ENCODE data around the gene CST9.
A peak's percentile ranks its signal among the peaks of the same experiment; 100 is the strongest.

The CST9 gene

GRCh38 chr20:23649830-23650417 lies 44.2 kb upstream of the CST9 start:
- H3K9me3 ChIP-seq (ENCODE audit: control extremely low read depth in 1 of 5, control insufficient read depth in 4 of 5, insufficient read depth in 2 of 5, low read depth in 1 of 5, low read length in 4 of 5): no peaks in the 10 kb centered on the region
- CTCF ChIA-PET: interaction anchor here (1.0 to 1.8 kb wide), 2 partner anchors 12 to 18 kb away, joined by 3 to 5 read pairs; partner anchors contain the start of gene CST3
- H3K27me3 ChIP-seq (replicated peaks in 2 of 5; ENCODE audit: control insufficient read depth in 4 of 5, insufficient read depth in 5 of 5, low read length in 4 of 5): no peaks in the 10 kb centered on the region
- no peak for DNase-seq
- peaks cover 4 to 30% (median 21%) of the 10 kb centered on the region in 4 experiments for H3K4me1 ChIP-seq (ENCODE audit: control extremely low read depth in 1 of 4, control insufficient read depth in 4 of 4, insufficient read depth in 4 of 4, low read length in 3 of 4)
- H3K36me3 ChIP-seq (ENCODE audit: control insufficient read depth in 4 of 4, insufficient read depth in 4 of 4, low read length in 3 of 4): no peaks in the 10 kb centered on the region
- no peak overlapping the region for H3K27ac ChIP-seq (ENCODE audit: insufficient read depth in 1 of 2, low read depth in 1 of 2, low read length in 2 of 2, poor library complexity in 1 of 2, severe bottlenecking in 2 of 2)
- WGBS (ENCODE audit: insufficient coverage): 100% methylated on average over 1 of the region's 1 CpG
- H3K4me3 ChIP-seq (ENCODE audit: control insufficient read depth in 1 of 7, extremely low read depth in 1 of 7, insufficient read depth in 4 of 7, low read depth in 2 of 7, low read length in 6 of 7): no peak overlapping the region
- POLR2A ChIA-PET: no interaction called here

GRCh38 chr20:23649242-23649641 lies 43.5 kb upstream of the CST9 start:
- CTCF ChIA-PET: interaction anchor here (1.0 to 1.8 kb wide), 2 partner anchors 11 to 19 kb away, joined by 3 to 5 read pairs; partner anchors contain the start of gene CST3
- 100% methylated on average over 2 of the region's 2 CpGs for WGBS (ENCODE audit: insufficient coverage)
- Histone ChIP-seq H3K4me1 (ENCODE audit: control extremely low read depth in 1 of 4, control insufficient read depth in 4 of 4, insufficient read depth in 4 of 4, low read length in 3 of 4) (peaks cover 4 to 24% (median 15%) of the 10 kb centered on the region in 4 experiments), H3K9me3 (ENCODE audit: control extremely low read depth in 1 of 5, control insufficient read depth in 4 of 5, insufficient read depth in 2 of 5, low read depth in 1 of 5, low read length in 4 of 5) (no peaks in the 10 kb centered on the region), H3K27me3 (replicated peaks in 2 of 5; ENCODE audit: control insufficient read depth in 4 of 5, insufficient read depth in 5 of 5, low read length in 4 of 5) (no peaks in the 10 kb centered on the region), H3K27ac (ENCODE audit: insufficient read depth in 1 of 2, low read depth in 1 of 2, low read length in 2 of 2, poor library complexity in 1 of 2, severe bottlenecking in 2 of 2) (no peak overlapping the region), H3K4me3 (ENCODE audit: control insufficient read depth in 1 of 7, extremely low read depth in 1 of 7, insufficient read depth in 4 of 7, low read depth in 2 of 7, low read length in 6 of 7) (no peak overlapping the region), H3K36me3 (ENCODE audit: control insufficient read depth in 4 of 4, insufficient read depth in 4 of 4, low read length in 3 of 4) (no peaks in the 10 kb centered on the region)
- POLR2A ChIA-PET: no interaction called here
- DNase-seq: no peak

- no peak for DNase-seq
- ChIA-PET POLR2A (no interaction called here), CTCF (interaction anchor here (0.7 kb wide), 1 partner anchor 23 kb away, joined by 3 read pairs; no protein-coding TSS in a partner anchor)
- H3K27me3 ChIP-seq (replicated peaks in 2 of 5; ENCODE audit: control insufficient read depth in 4 of 5, insufficient read depth in 5 of 5, low read length in 4 of 5): no peaks in the 10 kb centered on the region
- no peaks in the 10 kb centered on the region for H3K9me3 ChIP-seq (ENCODE audit: control extremely low read depth in 1 of 5, control insufficient read depth in 4 of 5, insufficient read depth in 2 of 5, low read depth in 1 of 5, low read length in 4 of 5)
- no peak overlapping the region for H3K4me3 ChIP-seq (ENCODE audit: control insufficient read depth in 1 of 7, extremely low read depth in 1 of 7, insufficient read depth in 4 of 7, low read depth in 2 of 7, low read length in 6 of 7)
- H3K27ac ChIP-seq (ENCODE audit: insufficient read depth in 1 of 2, low read depth in 1 of 2, low read length in 2 of 2, poor library complexity in 1 of 2, severe bottlenecking in 2 of 2): no peak overlapping the region
- H3K36me3 ChIP-seq (ENCODE audit: control insufficient read depth in 4 of 4, insufficient read depth in 4 of 4, low read length in 3 of 4): no peaks in the 10 kb centered on the region
- no CpG with 5 or more reads among the region's 2 CpGs for whole genome bisulfite sequencing (ENCODE audit: insufficient coverage)
- peaks cover 4 to 26% (median 19%) of the 10 kb centered on the region in 4 experiments for H3K4me1 ChIP-seq (ENCODE audit: control extremely low read depth in 1 of 4, control insufficient read depth in 4 of 4, insufficient read depth in 4 of 4, low read length in 3 of 4)
Measured at GRCh38 chr20:23647346-23647745, 41.6 kb upstream of the CST9 start.

- Histone ChIP-seq H3K9me3 (ENCODE audit: control extremely low read depth in 1 of 5, control insufficient read depth in 4 of 5, insufficient read depth in 2 of 5, low read depth in 1 of 5, low read length in 4 of 5) (no peaks in the 10 kb centered on the region), H3K4me1 (ENCODE audit: control extremely low read depth in 1 of 4, control insufficient read depth in 4 of 4, insufficient read depth in 4 of 4, low read length in 3 of 4) (peaks cover 4 to 34% (median 19%) of the 10 kb centered on the region in 4 experiments), H3K27ac (ENCODE audit: insufficient read depth in 1 of 2, low read depth in 1 of 2, low read length in 2 of 2, poor library complexity in 1 of 2, severe bottlenecking in 2 of 2) (no peak overlapping the region), H3K27me3 (replicated peaks in 2 of 5; ENCODE audit: control insufficient read depth in 4 of 5, insufficient read depth in 5 of 5, low read length in 4 of 5) (no peaks in the 10 kb centered on the region), H3K36me3 (ENCODE audit: control insufficient read depth in 4 of 4, insufficient read depth in 4 of 4, low read length in 3 of 4) (no peaks in the 10 kb centered on the region), H3K4me3 (ENCODE audit: control insufficient read depth in 1 of 7, extremely low read depth in 1 of 7, insufficient read depth in 4 of 7, low read depth in 2 of 7, low read length in 6 of 7) (peak overlapping the region in 1 of 7 experiments; percentile 20)
- DNase-seq: peak; percentile 30 to 88 (median 76)
- ChIA-PET CTCF (no interaction called here), POLR2A (no interaction called here)
- WGBS (ENCODE audit: insufficient coverage): 7% methylated on average over 2 of the region's 4 CpGs
Measured at GRCh38 chr20:23646106-23646873, 40.6 kb upstream of the CST9 start.

- no peaks in the 10 kb centered on the region for H3K27me3 ChIP-seq (replicated peaks in 2 of 5; ENCODE audit: control insufficient read depth in 4 of 5, insufficient read depth in 5 of 5, low read length in 4 of 5)
- ChIA-PET POLR2A (no interaction called here), CTCF (no interaction called here)
- no peak for DNase-seq
- no peaks in the 10 kb centered on the region for H3K9me3 ChIP-seq (ENCODE audit: control extremely low read depth in 1 of 5, control insufficient read depth in 4 of 5, insufficient read depth in 2 of 5, low read depth in 1 of 5, low read length in 4 of 5)
- no peak overlapping the region for H3K27ac ChIP-seq (ENCODE audit: insufficient read depth in 1 of 2, low read depth in 1 of 2, low read length in 2 of 2, poor library complexity in 1 of 2, severe bottlenecking in 2 of 2)
- WGBS (ENCODE audit: insufficient coverage): 67% methylated on average over 1 of the region's 1 CpG
- no peaks in the 10 kb centered on the region for H3K36me3 ChIP-seq (ENCODE audit: control insufficient read depth in 4 of 4, insufficient read depth in 4 of 4, low read length in 3 of 4)
- peaks cover 4 to 41% (median 20%) of the 10 kb centered on the region in 4 experiments for H3K4me1 ChIP-seq (ENCODE audit: control extremely low read depth in 1 of 4, control insufficient read depth in 4 of 4, insufficient read depth in 4 of 4, low read length in 3 of 4)
- H3K4me3 ChIP-seq (ENCODE audit: control insufficient read depth in 1 of 7, extremely low read depth in 1 of 7, insufficient read depth in 4 of 7, low read depth in 2 of 7, low read length in 6 of 7): no peak overlapping the region
Measured at GRCh38 chr20:23645575-23645974, 39.9 kb upstream of the CST9 start.

- Histone ChIP-seq H3K27me3 (replicated peaks in 2 of 5; ENCODE audit: control insufficient read depth in 4 of 5, insufficient read depth in 5 of 5, low read length in 4 of 5) (no peaks in the 10 kb centered on the region), H3K27ac (ENCODE audit: insufficient read depth in 1 of 2, low read depth in 1 of 2, low read length in 2 of 2, poor library complexity in 1 of 2, severe bottlenecking in 2 of 2) (no peak overlapping the region), H3K4me3 (ENCODE audit: control insufficient read depth in 1 of 7, extremely low read depth in 1 of 7, insufficient read depth in 4 of 7, low read depth in 2 of 7, low read length in 6 of 7) (no peak overlapping the region), H3K9me3 (ENCODE audit: control extremely low read depth in 1 of 5, control insufficient read depth in 4 of 5, insufficient read depth in 2 of 5, low read depth in 1 of 5, low read length in 4 of 5) (no peaks in the 10 kb centered on the region), H3K4me1 (ENCODE audit: control extremely low read depth in 1 of 4, control insufficient read depth in 4 of 4, insufficient read depth in 4 of 4, low read length in 3 of 4) (peaks cover 4 to 54% (median 21%) of the 10 kb centered on the region in 4 experiments), H3K36me3 (ENCODE audit: control insufficient read depth in 4 of 4, insufficient read depth in 4 of 4, low read length in 3 of 4) (no peaks in the 10 kb centered on the region)
- peak in 1 of 3 donors; percentile 34 for DNase-seq
- 97% methylated on average over 7 of the region's 7 CpGs for WGBS (ENCODE audit: insufficient coverage)
- ChIA-PET POLR2A (no interaction called here), CTCF (no interaction called here)
Measured at GRCh38 chr20:23644164-23644563, 38.4 kb upstream of the CST9 start.

GRCh38 chr20:23643659-23644058 lies 37.9 kb upstream of the CST9 start:
- POLR2A ChIA-PET: no interaction called here
- H3K27me3 ChIP-seq (replicated peaks in 2 of 5; ENCODE audit: control insufficient read depth in 4 of 5, insufficient read depth in 5 of 5, low read length in 4 of 5): no peaks in the 10 kb centered on the region
- DNase-seq: peak; percentile 25 to 80 (median 73)
- H3K9me3 ChIP-seq (ENCODE audit: control extremely low read depth in 1 of 5, control insufficient read depth in 4 of 5, insufficient read depth in 2 of 5, low read depth in 1 of 5, low read length in 4 of 5): no peaks in the 10 kb centered on the region
- 7% methylated on average over 3 of the region's 6 CpGs for WGBS (ENCODE audit: insufficient coverage)
- H3K4me1 ChIP-seq (ENCODE audit: control extremely low read depth in 1 of 4, control insufficient read depth in 4 of 4, insufficient read depth in 4 of 4, low read length in 3 of 4): peaks cover 4 to 59% (median 21%) of the 10 kb centered on the region in 4 experiments
- no peaks in the 10 kb centered on the region for H3K36me3 ChIP-seq (ENCODE audit: control insufficient read depth in 4 of 4, insufficient read depth in 4 of 4, low read length in 3 of 4)
- H3K27ac ChIP-seq (ENCODE audit: insufficient read depth in 1 of 2, low read depth in 1 of 2, low read length in 2 of 2, poor library complexity in 1 of 2, severe bottlenecking in 2 of 2): no peak overlapping the region
- CTCF ChIA-PET: no interaction called here
- H3K4me3 ChIP-seq (ENCODE audit: control insufficient read depth in 1 of 7, extremely low read depth in 1 of 7, insufficient read depth in 4 of 7, low read depth in 2 of 7, low read length in 6 of 7): no peak overlapping the region

Data from common myeloid progenitor, CD34-positive (primary cell).